Pancreas (tissue), 10 donors: ENCODE results near the gene MCM7. TPM values are rescaled to one million over a fixed set of nuclear protein-coding genes. Genes with fewer than 3 reads are reported as not detected.

ENCODE experiments used
- ATAC-seq, 4 donors: fragments of 200-7000 bp; cut with Tn5 transposase; one replicate each; pipeline versions ENCODE4 v1.8.0 to v1.9.1; 2020; ENCODE audit warnings: mild to moderate bottlenecking in 4 of 4, moderate library complexity in 4 of 4
- DNase-seq, 6 donors: peaks; one replicate each; pipeline ENCODE4 v3.0.0-alpha.2; 2020
- FAIRE-seq: peaks from 2 replicates; lab custom pipeline; 2012; peaks lifted over from hg19 to GRCh38; lab: Jason Lieb, UNC
- H3K27ac ChIP-seq, 4 donors: fragments of 200-600 bp; sonication (generic); 1 replicate in 3 of 4; 2 replicates in 1 of 4; pipeline versions ENCODE4 v1.5.0 to v1.8.0; 2020
- H3K27me3 ChIP-seq, 4 donors: fragments of 200-600 bp; one replicate each; pipeline ENCODE4 v1.8.0; 2021
- H3K36me3 ChIP-seq, 3 donors: fragments of 200-600 bp; sonication (generic) in 1 of 3; one replicate each; pipeline versions ENCODE4 v1.5.0 to v1.8.0; 2020 to 2021
- H3K4me1 ChIP-seq, 3 donors: fragments of 200-600 bp; one replicate each; pipeline ENCODE4 v1.8.0; 2021
- H3K4me3 ChIP-seq, 4 donors: fragments of 200-600 bp; sonication (generic) in 2 of 4; one replicate each; pipeline versions ENCODE4 v1.5.0 to v1.8.0; 2020 to 2021
- H3K9me3 ChIP-seq, 4 donors: fragments of 200-600 bp; one replicate each; pipeline ENCODE4 v1.8.0; 2021
- CTCF ChIP-seq, 4 donors: fragments of 200-600 bp; sonication (generic) in 3 of 4; IDR thresholded peaks; one replicate each; pipeline versions ENCODE4 v1.5.0 to v1.8.0; 2021; ENCODE audit warnings: antibody characterized with exemption in 4 of 4
- WGBS, 2 donors: extraction: QIAGEN DNeasy Blood & Tissue Kit; methylation state at CpG; one replicate each; pipeline ENCODE4 v1.1.7; 2013; 5-methylcytosine and 5-hydroxymethylcytosine counted together
- intact Hi-C, 3 donors: fragments of 100-400 bp; cut with DNase I; formaldehyde crosslinking; loops; one replicate each; pipeline versions ENCODE4 v1.11.1 to v1.14.2; 2022
- polyA plus RNA-seq, 2 donors: library from polyadenylated mRNA; stranded (reverse); fragments of 200-250 nt; gene quantifications; one replicate each; pipeline ENCODE4 v1.2.3, GENCODE V29; 2013
- total RNA-seq, 6 donors: library from RNA; stranded (reverse); fragmentation: NEBNext Ultra II Directional in 4 of 6; extraction: Animal tissue kit (Norgen Biotek cat#: 25700) in 4 of 6; gene quantifications; one replicate each; pipeline versions ENCODE4 v1.2.1 to v1.2.4, GENCODE V29; 2021 to 2023
- donor health status: healthy with polysubstance abuse.
- donor health status: DM: no; HTN: no; CAD: no; lungs with moderate emphysema.
- donor health status: DM: no; HTN: no; CAD: no.
- donor health status: control.
- donor health status: control.
- donor health status: Bipolar disorder and iron deficiency.
- donor health status: DM: yes; HTN: yes; CAD: no.
- donor health status: DM: no; HTN: no; CAD: no.
- donor health status: DM: no; HTN: no; CAD: no.
- donor health status: DM: yes; HTN: yes; CAD: no.

MCM7 gene
- total and polyA plus RNA-seq, 8 donors, result 21.7 to 77.0 (median 27.4) TPM

GRCh38 chr7:100061518-100062193 is 39.5 kb downstream of the MCM7 start:
- DNase-seq, result no peak
- no peak for FAIRE-seq
- no peak overlapping the region for H3K4me3 ChIP-seq
- 93 to 95% methylated on average over 11 of the region's 11 CpGs for WGBS, 2 donors
- ATAC-seq, result no peak
- H3K9me3 ChIP-seq, result no peaks in the 10 kb centered on the region
- H3K36me3 ChIP-seq, result peaks cover 0 to 42% (median 10%) of the 10 kb centered on the region in 3 donors
- H3K4me1 ChIP-seq, result no peaks in the 10 kb centered on the region
- no peak for TF ChIP-seq CTCF (IDR thresholded peaks at IDR 0.05)
- H3K27me3 ChIP-seq, result no peaks in the 10 kb centered on the region
- H3K27ac ChIP-seq, result no peak overlapping the region
- intact Hi-C loops, result no loop called here

GRCh38 chr7:100059251-100059739 is 41.9 kb downstream of the MCM7 start:
- no peak for DNase-seq
- no peak for FAIRE-seq

GRCh38 chr7:100057006-100057405 is 44.2 kb downstream of the MCM7 start:
- FAIRE-seq (no peak), DNase-seq (no peak), ATAC-seq (no peak)
- Histone ChIP-seq H3K4me3 (no peak overlapping the region), H3K27ac (no peak overlapping the region), H3K9me3 (no peaks in the 10 kb centered on the region), H3K36me3 (peaks cover 0 to 19% (median 10%) of the 10 kb centered on the region in 3 donors), H3K4me1 (no peaks in the 10 kb centered on the region), H3K27me3 (no peaks in the 10 kb centered on the region)
- WGBS, 2 donors, result 88 to 94% methylated on average over 10 of the region's 10 CpGs
- intact Hi-C loops, result loop anchor here in 1 of 3 donors (5.0 to 10.0 kb wide), 2 partner anchors 65 to 132 kb away; partner anchors contain the start of gene GJC3
- no peak for TF ChIP-seq CTCF (IDR thresholded peaks at IDR 0.05)

More at GRCh38 chr7:100059251-100059739, 41.9 kb downstream of the MCM7 start:
- Histone ChIP-seq H3K27ac (no peak overlapping the region), H3K27me3 (no peaks in the 10 kb centered on the region), H3K9me3 (no peaks in the 10 kb centered on the region), H3K4me3 (no peak overlapping the region), H3K4me1 (no peaks in the 10 kb centered on the region), H3K36me3 (peaks cover 0 to 38% (median 10%) of the 10 kb centered on the region in 3 donors)
- 83 to 89% methylated on average over 4 to 5 of the region's 5 CpGs for WGBS, 2 donors
- TF ChIP-seq CTCF (IDR thresholded peaks at IDR 0.05), result no peak
- intact Hi-C loops, result loop anchor here in 1 of 3 donors (5.0 to 10.0 kb wide), 2 partner anchors 67 to 134 kb away; partner anchors contain the start of gene GJC3
- ATAC-seq, result no peak

- no peak overlapping the region for H3K4me3 ChIP-seq
- H3K36me3 ChIP-seq, result peaks cover 0 to 9% (median 6%) of the 10 kb centered on the region in 3 donors
- no peak for FAIRE-seq
- peak in 5 of 6 donors; percentile 59 to 80 (median 67) for DNase-seq
- no peaks in the 10 kb centered on the region for H3K27me3 ChIP-seq
- intact Hi-C loops, result loop anchor here in 1 of 3 donors (10.0 kb wide), 1 partner anchor 128 kb away; the partner anchor contains the start of gene GJC3
- ATAC-seq, result peak; percentile 69 to 85 (median 75)
- 10 to 20% methylated on average over 3 of the region's 3 CpGs for WGBS, 2 donors
- no peak overlapping the region for H3K27ac ChIP-seq
- peaks cover 0 to 10% (median 7%) of the 10 kb centered on the region in 3 donors for H3K4me1 ChIP-seq
- no peaks in the 10 kb centered on the region for H3K9me3 ChIP-seq
- TF ChIP-seq CTCF (IDR thresholded peaks at IDR 0.05), result peak in 2 of 4 donors; percentile 11 to 13
These were observed 48.0 kb downstream of the MCM7 start for GRCh38 chr7:100053215-100053614.
